ENCODE results near the gene ERCC3. TPM values are rescaled to one million over a fixed set of nuclear protein-coding genes. Genes with fewer than 3 reads are reported as not detected.
"Not testable (repeated sequence)": the region's sequence is repeated elsewhere in the genome, so short reads cannot be mapped to it uniquely, and the experiment has no call there.

ERCC3 gene
- total RNA-seq, 1 donor from 2014 or later: 32.3 TPM

- peak; percentile 40 for DNase-seq (ENCODE audit: low spot score)
These were observed 67.3 kb downstream of the ERCC3 start for GRCh38 chr2:127226520-127227263.

GRCh38 chr2:127226132-127226519 lies 67.8 kb downstream of the ERCC3 start:
- DNase-seq (ENCODE audit: low spot score): no peak

DNA sequence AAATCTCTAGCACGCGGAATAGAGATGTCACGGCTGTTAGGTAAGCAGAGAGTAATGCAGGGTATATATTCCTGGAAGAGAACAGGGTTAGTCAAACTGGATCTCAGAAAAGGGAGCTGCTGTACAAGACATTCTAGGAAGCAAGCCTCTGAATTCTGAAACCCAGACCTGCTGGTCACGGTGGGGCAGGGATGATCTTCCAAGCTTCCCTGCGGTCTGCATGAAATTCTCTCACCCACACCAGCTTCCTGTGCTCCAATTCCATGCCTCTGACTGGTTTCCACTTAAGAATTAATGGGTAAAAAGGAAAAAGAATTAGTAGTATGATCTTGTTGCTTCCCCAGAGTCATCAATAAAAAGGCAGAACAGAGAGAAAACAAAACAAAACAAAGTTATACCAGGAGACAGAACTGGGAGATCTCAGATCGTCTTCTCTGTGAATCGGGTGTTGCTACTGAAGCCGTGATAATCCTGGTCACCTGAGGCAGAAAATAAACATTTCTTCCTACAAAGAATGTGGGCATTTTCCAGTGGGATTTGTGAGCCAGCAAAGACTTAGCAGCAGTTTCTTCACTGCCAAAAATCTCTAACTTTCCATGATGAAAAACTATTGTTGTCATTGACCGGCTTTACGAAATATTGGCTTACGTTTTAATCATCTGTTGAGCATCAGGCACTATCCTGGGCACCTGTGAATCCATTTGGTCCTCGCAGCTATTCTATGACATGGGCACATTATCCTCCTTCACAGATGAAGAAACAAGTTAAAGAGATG lies 68.6 kb downstream of the ERCC3 start:
- DNase-seq (ENCODE audit: low spot score): no peak

DNA sequence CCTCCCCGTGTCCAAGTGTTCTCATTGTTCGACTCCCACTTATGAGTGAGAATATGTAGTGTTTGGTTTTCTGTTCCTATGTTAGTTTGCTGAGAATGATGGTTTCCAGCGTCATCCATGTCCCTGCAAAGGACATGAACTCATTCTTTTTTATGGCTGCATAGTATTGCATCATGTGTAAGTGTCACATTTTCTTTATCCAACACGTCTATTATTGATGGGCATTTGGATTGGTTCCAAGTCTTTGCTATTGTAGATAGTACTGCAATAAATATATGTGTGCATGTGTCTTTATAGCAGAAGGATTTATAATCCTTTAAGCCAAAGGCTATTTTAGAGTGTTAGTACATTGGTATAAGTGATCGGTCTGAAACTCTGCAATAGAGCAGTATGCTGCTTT lies 69.8 kb downstream of the ERCC3 start:
- DNase-seq (ENCODE audit: low spot score): not testable (repeated sequence)

- peak; percentile 11 for DNase-seq (ENCODE audit: low spot score)
These were observed 73.0 kb downstream of the ERCC3 start for GRCh38 chr2:127220768-127221527.

- DNase-seq (ENCODE audit: low spot score): peak; percentile 39
These were observed 73.7 kb downstream of the ERCC3 start, which contains the start of gene CYP27C1 for GRCh38 chr2:127220102-127220767. Gene CYP27C1 (minus strand): TSS chr2:127220299. CDS start chr2:127220270, 29 bp downstream.

- DNase-seq (ENCODE audit: low spot score): peak; percentile 21
These were observed 74.5 kb downstream of the ERCC3 start for GRCh38 chr2:127219171-127220070.

GRCh38 chr2:127218812-127219170 lies 75.2 kb downstream of the ERCC3 start:
- peak; percentile 35 for DNase-seq (ENCODE audit: low spot score)

GRCh38 chr2:127217470-127218325 lies 76.2 kb downstream of the ERCC3 start:
- DNase-seq (ENCODE audit: low spot score): peak; percentile 19

- no peak for DNase-seq (ENCODE audit: low spot score)
These were observed 77.4 kb downstream of the ERCC3 start for GRCh38 chr2:127216593-127216992.

DNA sequence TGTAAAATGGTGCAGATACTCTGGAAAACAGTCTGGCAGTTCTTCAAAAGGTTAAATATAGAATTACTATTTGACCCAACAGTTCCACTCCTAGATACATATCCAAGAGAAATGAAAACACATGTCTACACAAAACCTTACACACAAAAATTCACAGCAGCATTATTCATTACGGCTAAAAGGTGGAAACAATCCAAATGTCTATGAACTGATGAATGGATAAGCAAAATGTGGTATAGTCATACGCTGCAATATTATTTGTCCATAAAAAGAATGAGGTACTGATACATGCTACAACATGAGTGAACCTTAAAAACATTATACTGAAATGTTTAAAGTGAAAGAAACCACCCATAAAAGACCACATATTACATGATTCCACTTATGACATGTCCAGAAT lies 77.8 kb downstream of the ERCC3 start:
- no peak for DNase-seq (ENCODE audit: low spot score)

- not testable (repeated sequence) for DNase-seq (ENCODE audit: low spot score)
These were observed 79.7 kb downstream of the ERCC3 start for GRCh38 chr2:127214201-127214600.

DNA sequence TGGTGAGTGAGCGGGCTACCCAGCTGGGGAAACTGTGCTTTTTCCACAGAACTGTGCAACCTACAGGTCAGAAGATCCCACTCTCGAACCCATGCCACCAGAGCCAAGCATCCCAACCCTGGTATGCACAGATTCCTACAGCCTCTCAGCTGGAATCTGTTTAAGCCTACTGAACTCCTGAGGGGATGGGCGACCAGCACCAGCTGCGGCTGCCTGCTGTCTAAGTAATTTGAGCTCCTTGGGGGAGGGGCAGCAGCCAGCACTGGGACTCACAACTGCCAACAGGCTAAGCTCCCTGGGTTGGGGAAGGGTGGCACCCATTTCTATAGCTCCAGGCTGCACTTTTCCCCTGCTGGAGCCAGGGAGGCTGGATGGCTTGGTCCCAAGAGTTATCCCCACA lies 85.6 kb downstream of the ERCC3 start:
- DNase-seq (ENCODE audit: low spot score): peak; percentile 27

Other genes with a start within 250 kb of the ERCC3 start
- gene BIN1, start 187.0 kb downstream of the ERCC3 start, total RNA-seq (ENCODE audit: insufficient read depth, low replicate concordance): 47.7 TPM
- gene CYP27C1, start 73.8 kb downstream of the ERCC3 start, total RNA-seq (ENCODE audit: insufficient read depth, low replicate concordance): 0.72 TPM
- gene MAP3K2, start 93.8 kb upstream of the ERCC3 start, total RNA-seq (ENCODE audit: insufficient read depth, low replicate concordance): 63.3 TPM
- 3.6 TPM for gene PROC, start 124.3 kb upstream of the ERCC3 start, total RNA-seq (ENCODE audit: insufficient read depth, low replicate concordance)
- 23.4 TPM for gene IWS1, start 232.3 kb upstream of the ERCC3 start, total RNA-seq (ENCODE audit: insufficient read depth, low replicate concordance)
- gene MYO7B, start 241.5 kb upstream of the ERCC3 start, total RNA-seq (ENCODE audit: insufficient read depth, low replicate concordance): not detected

All from umbilical cord (tissue), 2 donors.